IgD-negative memory B cell (primary cell): ENCODE measurements around the gene POMP. TPM values are rescaled to one million over a fixed set of nuclear protein-coding genes. Genes with fewer than 3 reads are reported as not detected.

Experiments used
- H3K27ac Mint-ChIP-seq, 3 donors: one replicate each; pipeline ENCODE4 v1.8.0; 2020 to 2022; ENCODE audit warnings: mild to moderate bottlenecking in 3 of 3, mixed read lengths in 3 of 3, moderate library complexity in 1 of 3
- H3K27me3 Mint-ChIP-seq: one replicate; pipeline ENCODE4 v1.8.0; 2021; ENCODE audit warnings: mixed read lengths
- H3K36me3 Mint-ChIP-seq: one replicate; pipeline ENCODE4 v1.8.0; 2020; ENCODE audit warnings: mild to moderate bottlenecking, mixed read lengths
- H3K4me1 Mint-ChIP-seq, 3 donors: one replicate each; pipeline ENCODE4 v1.8.0; 2020 to 2022; ENCODE audit warnings: mixed read lengths in 3 of 3, mild to moderate bottlenecking in 1 of 3
- H3K4me3 Mint-ChIP-seq, 4 donors: one replicate each; pipeline ENCODE4 v1.8.0; 2020 to 2022; ENCODE audit warnings: mild to moderate bottlenecking in 4 of 4, mixed read lengths in 4 of 4, moderate library complexity in 3 of 4
- H3K9me3 Mint-ChIP-seq, 3 donors: one replicate each; pipeline ENCODE4 v1.8.0; 2020 to 2021; ENCODE audit warnings: mixed read lengths in 3 of 3, mild to moderate bottlenecking in 1 of 3
- polyA plus RNA-seq: library from polyadenylated mRNA; unstranded; fragments of 300-500 nt; fragmentation: Illumina TruSeq; gene quantifications from one replicate; pipeline ENCODE4 v1.2.3, GENCODE V29; 2021

POMP gene
- polyA plus RNA-seq, 1 donor from 2014 or later, result 78.5 TPM

DNA sequence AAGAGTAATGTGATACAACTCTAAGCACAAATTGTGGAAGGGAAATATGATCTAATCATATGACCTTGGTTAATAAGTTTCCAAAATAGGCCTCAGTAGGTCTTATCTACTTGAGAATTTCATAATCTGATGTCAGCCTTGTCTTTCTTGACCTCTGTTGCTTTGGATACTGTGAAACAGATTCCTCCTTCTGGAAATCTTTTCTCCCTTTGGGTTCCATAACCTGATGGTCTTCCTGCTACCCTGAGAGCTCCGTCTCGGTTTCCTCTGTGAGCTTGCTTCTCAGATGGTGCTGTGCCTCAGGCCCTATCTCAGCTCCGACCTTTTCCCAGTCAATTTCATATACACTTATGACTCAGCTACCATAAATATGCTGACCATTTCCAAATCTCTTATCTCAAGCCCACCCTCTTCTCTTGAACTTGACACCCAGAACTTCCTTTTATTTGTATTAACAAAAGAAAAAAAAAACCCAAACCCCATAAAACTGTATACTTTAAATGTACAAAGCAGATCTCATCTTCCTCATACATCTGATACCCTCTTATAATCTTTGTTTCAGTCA, 66.2 kb downstream of the POMP start:
- no peaks in the 10 kb centered on the region for H3K36me3 Mint-ChIP-seq
- H3K27me3 Mint-ChIP-seq, result peaks cover 6% of the 10 kb centered on the region
- H3K27ac Mint-ChIP-seq, result no peak overlapping the region
- H3K9me3 Mint-ChIP-seq, result no peaks in the 10 kb centered on the region
- peaks cover 0 to under 1% (median 0%) of the 10 kb centered on the region in 3 donors for H3K4me1 Mint-ChIP-seq
- no peak overlapping the region for H3K4me3 Mint-ChIP-seq

Other genes starting within 250 kb of the POMP start
- 0.26 TPM for gene FLT1, start 164.0 kb upstream of the POMP start, polyA plus RNA-seq
- gene SLC46A3, start 59.8 kb downstream of the POMP start, polyA plus RNA-seq, result 18.0 TPM
- gene MTUS2, start 161.2 kb downstream of the POMP start, polyA plus RNA-seq, result 0.06 TPM